Ishikawa (cell line): ENCODE measurements around the gene STX5.

Experiments
- CEBPB ChIP-seq: IDR thresholded peaks from 2 replicates; pipeline ENCODE4 v1.6.1; 2012
- EP300 ChIP-seq: IDR thresholded peaks from 2 replicates; pipeline ENCODE4 v1.6.1; 2012; ENCODE audit warnings: borderline replicate concordance
- FOXM1 ChIP-seq: IDR thresholded peaks from 2 replicates; pipeline ENCODE4 v1.6.1; 2012; ENCODE audit warnings: low read depth, borderline replicate concordance
- NFIC ChIP-seq: IDR thresholded peaks from 2 replicates; pipeline ENCODE4 v1.6.1; 2012
- RAD21 ChIP-seq: IDR thresholded peaks from 2 replicates; pipeline ENCODE4 v1.6.1; 2012; ENCODE audit warnings: low read depth
- TAF1 ChIP-seq: IDR thresholded peaks from 2 replicates; pipeline ENCODE4 v1.6.1; 2012; ENCODE audit warnings: low read depth, mild to moderate bottlenecking
- TEAD4 ChIP-seq: IDR thresholded peaks from 2 replicates; pipeline ENCODE4 v1.6.1; 2012
- YY1 ChIP-seq: IDR thresholded peaks from 2 replicates; pipeline ENCODE4 v1.6.1; 2012; ENCODE audit warnings: low read depth
- ZBTB7A ChIP-seq: IDR thresholded peaks from 2 replicates; pipeline ENCODE4 v1.6.1; 2012; ENCODE audit warnings: low read depth
- TF ChIP-seq, protein P1 (sequence below): IDR thresholded peaks from 2 replicates; pipeline ENCODE4 v1.6.1; 2012
- TF ChIP-seq, protein P2 (sequence below): IDR thresholded peaks from 2 replicates; pipeline ENCODE4 v1.6.1; 2012; ENCODE audit warnings: low read depth, mild to moderate bottlenecking

DNA sequence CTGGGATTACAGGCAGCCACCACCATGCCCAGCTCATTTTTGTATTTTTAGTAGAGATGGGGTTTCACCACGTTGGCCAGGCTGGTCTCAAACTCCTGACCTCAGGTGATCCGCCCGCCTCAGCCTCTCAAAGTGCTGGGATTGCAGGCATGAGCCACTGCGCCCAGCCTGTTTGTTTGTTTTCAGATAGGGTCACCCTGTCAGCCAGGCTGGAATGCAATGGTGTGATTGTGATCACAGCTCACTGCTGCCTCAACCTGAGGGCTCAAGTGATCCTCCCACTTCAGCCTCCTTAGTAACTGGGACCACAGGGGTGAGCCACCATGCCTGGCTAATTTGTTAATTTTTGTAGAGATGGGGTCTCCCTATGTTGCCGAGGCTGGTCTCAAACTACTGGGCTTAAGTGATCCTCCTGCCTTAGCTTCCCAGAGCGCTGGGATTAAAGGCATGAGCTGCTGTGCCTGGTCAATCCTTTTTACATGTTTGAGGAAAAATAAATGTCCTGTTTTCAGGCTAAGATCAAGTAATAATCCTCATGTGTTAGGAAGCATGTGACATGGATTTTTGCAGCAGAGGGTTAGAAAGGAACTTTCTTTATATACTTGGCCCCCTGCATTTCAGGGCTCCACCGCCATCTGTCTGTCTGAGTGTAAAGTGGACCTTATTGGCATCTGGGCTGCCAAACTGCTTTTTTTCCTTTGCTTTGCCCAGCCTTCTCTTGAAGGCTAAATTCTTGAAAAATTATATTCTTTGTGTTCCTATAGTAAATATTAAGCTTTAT lies 44.0 kb upstream of the STX5 start:
- TF ChIP-seq RAD21 (no peak), TAF1 (no peak), FOXM1 (no peak), YY1 (no peak), CEBPB (no peak), TEAD4 (no peak), ZBTB7A (no peak), EP300 (no peak), NFIC (no peak)
- TF ChIP-seq, protein P1, sequence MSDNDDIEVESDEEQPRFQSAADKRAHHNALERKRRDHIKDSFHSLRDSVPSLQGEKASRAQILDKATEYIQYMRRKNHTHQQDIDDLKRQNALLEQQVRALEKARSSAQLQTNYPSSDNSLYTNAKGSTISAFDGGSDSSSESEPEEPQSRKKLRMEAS: no peak
- TF ChIP-seq, protein P2, sequence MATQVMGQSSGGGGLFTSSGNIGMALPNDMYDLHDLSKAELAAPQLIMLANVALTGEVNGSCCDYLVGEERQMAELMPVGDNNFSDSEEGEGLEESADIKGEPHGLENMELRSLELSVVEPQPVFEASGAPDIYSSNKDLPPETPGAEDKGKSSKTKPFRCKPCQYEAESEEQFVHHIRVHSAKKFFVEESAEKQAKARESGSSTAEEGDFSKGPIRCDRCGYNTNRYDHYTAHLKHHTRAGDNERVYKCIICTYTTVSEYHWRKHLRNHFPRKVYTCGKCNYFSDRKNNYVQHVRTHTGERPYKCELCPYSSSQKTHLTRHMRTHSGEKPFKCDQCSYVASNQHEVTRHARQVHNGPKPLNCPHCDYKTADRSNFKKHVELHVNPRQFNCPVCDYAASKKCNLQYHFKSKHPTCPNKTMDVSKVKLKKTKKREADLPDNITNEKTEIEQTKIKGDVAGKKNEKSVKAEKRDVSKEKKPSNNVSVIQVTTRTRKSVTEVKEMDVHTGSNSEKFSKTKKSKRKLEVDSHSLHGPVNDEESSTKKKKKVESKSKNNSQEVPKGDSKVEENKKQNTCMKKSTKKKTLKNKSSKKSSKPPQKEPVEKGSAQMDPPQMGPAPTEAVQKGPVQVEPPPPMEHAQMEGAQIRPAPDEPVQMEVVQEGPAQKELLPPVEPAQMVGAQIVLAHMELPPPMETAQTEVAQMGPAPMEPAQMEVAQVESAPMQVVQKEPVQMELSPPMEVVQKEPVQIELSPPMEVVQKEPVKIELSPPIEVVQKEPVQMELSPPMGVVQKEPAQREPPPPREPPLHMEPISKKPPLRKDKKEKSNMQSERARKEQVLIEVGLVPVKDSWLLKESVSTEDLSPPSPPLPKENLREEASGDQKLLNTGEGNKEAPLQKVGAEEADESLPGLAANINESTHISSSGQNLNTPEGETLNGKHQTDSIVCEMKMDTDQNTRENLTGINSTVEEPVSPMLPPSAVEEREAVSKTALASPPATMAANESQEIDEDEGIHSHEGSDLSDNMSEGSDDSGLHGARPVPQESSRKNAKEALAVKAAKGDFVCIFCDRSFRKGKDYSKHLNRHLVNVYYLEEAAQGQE: no peak
